PFSK-1 (cell line): ENCODE measurements around the gene DEPDC1B. TPM values are rescaled to one million over a fixed set of nuclear protein-coding genes. Genes with fewer than 3 reads are reported as not detected.
A peak's percentile ranks its signal among the peaks of the same experiment; 100 is the strongest.

ENCODE experiments used
- FOXP2 ChIP-seq: optimal IDR thresholded peaks from 2 replicates; pipeline ENCODE3; 2011; ENCODE audit warnings: borderline replicate concordance, control low read depth, inconsistent platforms; ENCODE audit not compliant: insufficient read depth; ENCODE audit errors: extremely low read length, extremely low read depth
- POLR2AphosphoS5 ChIP-seq: IDR thresholded peaks from 2 replicates; pipeline ENCODE4 v1.6.1; 2012; ENCODE audit warnings: low read depth, mild to moderate bottlenecking, control low read depth, low read length, moderate library complexity
- SIN3A ChIP-seq: IDR thresholded peaks from 2 replicates; pipeline ENCODE4 v1.6.1; 2012; ENCODE audit warnings: mild to moderate bottlenecking, low read length, moderate library complexity, borderline replicate concordance; ENCODE audit not compliant: insufficient read depth
- TAF1 ChIP-seq: IDR thresholded peaks from 2 replicates; pipeline ENCODE4 v1.6.1; 2012; ENCODE audit warnings: low read length, control low read depth, borderline replicate concordance; ENCODE audit not compliant: insufficient read depth
- polyA plus RNA-seq: library from polyadenylated mRNA; unstranded; fragments of >200 nt; gene quantifications from one replicate; pipeline ENCODE4 v1.2.1, GENCODE V29; 2012; ENCODE audit warnings: low read depth, missing spikeins; ENCODE audit not compliant: insufficient read length
- TF ChIP-seq, protein P1 (sequence below), 2 experiments: IDR thresholded peaks; 2 replicates each; pipeline versions ENCODE4 v1.6.1 to v1.8.0; 2011 to 2012; ENCODE audit warnings: low read depth in 2 of 2, low read length in 2 of 2, control low read depth in 1 of 2, inconsistent platforms in 1 of 2, mild to moderate bottlenecking in 1 of 2, moderate library complexity in 1 of 2; ENCODE audit not compliant: insufficient read depth in 1 of 2

Gene DEPDC1B, protein sequence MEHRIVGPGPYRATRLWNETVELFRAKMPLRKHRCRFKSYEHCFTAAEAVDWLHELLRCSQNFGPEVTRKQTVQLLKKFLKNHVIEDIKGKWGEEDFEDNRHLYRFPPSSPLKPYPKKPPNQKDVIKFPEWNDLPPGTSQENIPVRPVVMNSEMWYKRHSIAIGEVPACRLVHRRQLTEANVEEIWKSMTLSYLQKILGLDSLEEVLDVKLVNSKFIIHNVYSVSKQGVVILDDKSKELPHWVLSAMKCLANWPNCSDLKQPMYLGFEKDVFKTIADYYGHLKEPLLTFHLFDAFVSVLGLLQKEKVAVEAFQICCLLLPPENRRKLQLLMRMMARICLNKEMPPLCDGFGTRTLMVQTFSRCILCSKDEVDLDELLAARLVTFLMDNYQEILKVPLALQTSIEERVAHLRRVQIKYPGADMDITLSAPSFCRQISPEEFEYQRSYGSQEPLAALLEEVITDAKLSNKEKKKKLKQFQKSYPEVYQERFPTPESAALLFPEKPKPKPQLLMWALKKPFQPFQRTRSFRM
- polyA plus RNA-seq, result 2.6 TPM

DNA sequence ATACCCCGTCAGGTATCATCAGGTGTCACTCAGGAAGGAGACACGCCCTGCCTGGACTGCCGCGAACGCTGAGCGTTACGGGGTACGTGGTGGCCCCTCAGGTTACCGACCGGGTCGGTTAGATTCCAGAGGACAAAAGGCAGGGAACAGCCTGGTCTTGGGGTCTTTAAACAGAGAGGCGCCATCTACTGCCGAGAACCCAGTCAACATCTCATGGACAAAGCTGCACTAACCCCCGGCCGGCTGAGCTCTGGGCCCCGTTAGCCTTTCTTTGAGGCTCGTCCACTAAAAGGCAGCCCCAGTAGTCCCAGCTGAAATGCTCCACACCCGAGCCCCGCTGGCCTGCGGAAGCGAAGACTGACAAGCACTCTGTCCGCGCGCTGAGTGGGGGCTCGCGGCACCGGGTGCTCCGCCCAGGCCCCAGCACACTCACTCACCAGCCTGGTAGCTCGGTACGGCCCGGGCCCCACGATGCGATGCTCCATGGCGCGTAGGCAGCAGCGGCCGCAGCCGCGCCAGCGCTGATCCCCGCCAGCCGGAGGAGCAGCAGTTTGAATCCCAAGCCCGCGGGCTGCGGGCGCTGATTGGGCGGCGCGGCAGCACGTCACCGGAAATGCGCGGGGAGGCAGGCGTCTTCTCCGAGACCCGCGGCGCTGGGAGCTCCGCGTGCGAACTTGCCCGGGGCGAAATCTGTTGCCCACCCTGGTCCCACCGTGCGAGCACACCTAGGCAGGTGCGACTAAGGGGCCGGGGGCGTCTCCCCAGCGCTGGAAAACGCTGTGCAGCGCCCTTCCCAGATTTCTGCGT lies at the start of gene DEPDC1B:
Gene DEPDC1B, minus strand, starts transcription at position 558 of the 807 bp plus-strand sequence. Its CDS starts 73 bp downstream, at position 485.
- TF ChIP-seq FOXP2 (peak; percentile 7), SIN3A (peak; percentile 8; the same call in 1 of the 2 replicates), POLR2AphosphoS5 (peak; percentile 73), TAF1 (0 out of 2 replicates have a peak, but pooled peaks have one; percentile 13)
- TF ChIP-seq, protein P1, sequence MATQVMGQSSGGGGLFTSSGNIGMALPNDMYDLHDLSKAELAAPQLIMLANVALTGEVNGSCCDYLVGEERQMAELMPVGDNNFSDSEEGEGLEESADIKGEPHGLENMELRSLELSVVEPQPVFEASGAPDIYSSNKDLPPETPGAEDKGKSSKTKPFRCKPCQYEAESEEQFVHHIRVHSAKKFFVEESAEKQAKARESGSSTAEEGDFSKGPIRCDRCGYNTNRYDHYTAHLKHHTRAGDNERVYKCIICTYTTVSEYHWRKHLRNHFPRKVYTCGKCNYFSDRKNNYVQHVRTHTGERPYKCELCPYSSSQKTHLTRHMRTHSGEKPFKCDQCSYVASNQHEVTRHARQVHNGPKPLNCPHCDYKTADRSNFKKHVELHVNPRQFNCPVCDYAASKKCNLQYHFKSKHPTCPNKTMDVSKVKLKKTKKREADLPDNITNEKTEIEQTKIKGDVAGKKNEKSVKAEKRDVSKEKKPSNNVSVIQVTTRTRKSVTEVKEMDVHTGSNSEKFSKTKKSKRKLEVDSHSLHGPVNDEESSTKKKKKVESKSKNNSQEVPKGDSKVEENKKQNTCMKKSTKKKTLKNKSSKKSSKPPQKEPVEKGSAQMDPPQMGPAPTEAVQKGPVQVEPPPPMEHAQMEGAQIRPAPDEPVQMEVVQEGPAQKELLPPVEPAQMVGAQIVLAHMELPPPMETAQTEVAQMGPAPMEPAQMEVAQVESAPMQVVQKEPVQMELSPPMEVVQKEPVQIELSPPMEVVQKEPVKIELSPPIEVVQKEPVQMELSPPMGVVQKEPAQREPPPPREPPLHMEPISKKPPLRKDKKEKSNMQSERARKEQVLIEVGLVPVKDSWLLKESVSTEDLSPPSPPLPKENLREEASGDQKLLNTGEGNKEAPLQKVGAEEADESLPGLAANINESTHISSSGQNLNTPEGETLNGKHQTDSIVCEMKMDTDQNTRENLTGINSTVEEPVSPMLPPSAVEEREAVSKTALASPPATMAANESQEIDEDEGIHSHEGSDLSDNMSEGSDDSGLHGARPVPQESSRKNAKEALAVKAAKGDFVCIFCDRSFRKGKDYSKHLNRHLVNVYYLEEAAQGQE (IDR thresholded peaks at IDR 0.05; ENCODE audit: insufficient read depth in 1 of 2, low read depth in 2 of 2, low read length in 2 of 2), result no peak

DNA sequence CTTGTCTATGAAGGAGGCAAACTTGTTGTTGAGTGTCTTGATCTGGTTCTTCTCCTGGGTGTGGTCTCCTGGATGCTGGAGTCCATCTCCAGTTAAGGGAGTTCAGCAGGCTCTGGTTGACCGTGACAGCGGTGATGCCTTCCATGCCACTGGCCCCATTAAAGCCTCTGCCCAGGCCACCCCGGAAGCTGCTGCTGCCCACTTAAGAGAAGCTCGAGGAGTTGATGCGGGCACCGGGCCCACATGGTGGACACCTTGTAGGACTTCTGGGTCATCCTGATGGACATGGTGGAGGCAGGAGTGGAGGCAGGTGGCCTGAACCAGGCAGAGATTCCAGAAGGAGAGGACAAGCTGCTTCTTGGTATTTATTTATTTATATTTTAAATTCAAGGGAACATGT lies 44.7 kb upstream of the DEPDC1B start:
- no peak for TF ChIP-seq FOXP2
- TF ChIP-seq, protein P1 (IDR thresholded peaks at IDR 0.05; ENCODE audit: insufficient read depth in 1 of 2, low read depth in 2 of 2, low read length in 2 of 2), result no peak
- no peak for TF ChIP-seq POLR2AphosphoS5
- TF ChIP-seq TAF1, result no peak
- TF ChIP-seq SIN3A, result no peak

DNA sequence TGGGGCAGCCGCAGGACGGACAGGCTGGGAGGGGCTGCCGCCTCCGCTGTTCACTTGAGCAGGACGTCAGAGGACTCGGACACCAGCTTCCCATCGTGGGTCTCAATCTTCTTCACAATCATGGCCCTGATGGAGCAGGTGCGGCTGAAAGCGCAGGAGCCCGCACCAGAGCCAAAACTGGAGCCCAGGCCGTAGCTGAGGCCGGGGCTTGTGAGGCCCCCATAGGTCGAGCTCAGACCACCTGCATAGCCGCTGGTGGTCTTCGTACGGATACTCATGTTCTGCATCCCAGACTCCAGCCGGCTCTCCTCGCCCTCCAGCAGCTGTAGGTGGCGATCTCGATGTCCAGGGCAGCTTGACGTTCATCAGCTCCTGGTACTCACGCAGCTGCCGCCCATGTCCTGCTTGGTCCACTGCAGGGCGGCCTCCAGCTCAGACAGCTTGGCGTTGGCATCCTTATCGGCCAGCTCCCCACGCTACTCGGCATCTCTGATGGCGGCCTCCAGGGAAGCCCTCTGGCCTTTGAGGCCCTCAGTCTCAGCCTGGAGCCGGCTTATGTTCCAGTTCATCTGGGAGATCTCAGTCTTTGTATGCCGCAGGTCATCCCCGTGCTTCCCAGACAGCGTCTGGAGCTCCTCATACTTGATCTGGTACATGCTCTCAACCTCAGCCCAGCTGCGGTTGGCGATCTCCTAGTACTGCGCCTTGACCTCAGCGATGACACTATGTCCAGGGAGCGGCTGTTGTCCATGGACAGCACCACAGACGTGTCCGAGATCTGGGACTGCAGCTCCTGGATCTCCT lies 43.7 kb upstream of the DEPDC1B start:
- TF ChIP-seq, protein P1 (IDR thresholded peaks at IDR 0.05; ENCODE audit: insufficient read depth in 1 of 2, low read depth in 2 of 2, low read length in 2 of 2), result no peak
- TF ChIP-seq TAF1 (no peak), FOXP2 (no peak), POLR2AphosphoS5 (no peak), SIN3A (no peak)

DNA sequence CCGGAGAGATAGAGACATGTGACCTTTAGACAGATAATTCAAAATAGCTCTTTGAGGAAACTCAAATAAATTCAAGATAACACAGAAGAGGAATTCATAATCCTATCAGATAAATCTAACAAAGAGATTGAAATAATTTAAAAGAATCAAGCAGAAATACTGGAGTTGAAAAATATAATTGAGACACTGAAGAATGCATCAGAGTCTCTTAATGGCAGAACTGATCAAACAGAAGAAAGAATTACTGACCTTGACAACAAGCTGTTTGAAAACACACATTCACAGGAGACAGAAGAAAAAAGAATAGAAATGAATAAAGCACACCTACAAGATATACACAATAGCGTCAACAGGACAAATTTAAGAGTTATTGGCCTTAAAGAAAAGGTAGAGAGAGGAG lies 40.4 kb upstream of the DEPDC1B start:
- no peak for TF ChIP-seq FOXP2
- TF ChIP-seq, protein P1 (IDR thresholded peaks at IDR 0.05; ENCODE audit: insufficient read depth in 1 of 2, low read depth in 2 of 2, low read length in 2 of 2), result no peak
